Endodermal cell (in vitro differentiated cells): ENCODE measurements around the gene MTG2. TPM values are rescaled to one million over a fixed set of nuclear protein-coding genes. Genes with fewer than 3 reads are reported as not detected.

ENCODE experiments used
- DNase-seq: peaks from one replicate; pipeline ENCODE4 v3.0.0-alpha.2; 2017
- H3K27ac ChIP-seq: 2 replicates; pipeline ENCODE4 v1.5.1; 2013; ENCODE audit warnings: mild to moderate bottlenecking, low read depth, low read length, moderate library complexity
- H3K27me3 ChIP-seq: 2 replicates; pipeline ENCODE4 v1.6.1; 2013; ENCODE audit warnings: mild to moderate bottlenecking, low read length, moderate library complexity; ENCODE audit not compliant: insufficient read depth, control insufficient read depth, poor library complexity, severe bottlenecking
- H3K36me3 ChIP-seq: 2 replicates; pipeline ENCODE4 v1.7.0; 2013; ENCODE audit warnings: mild to moderate bottlenecking, low read length, moderate library complexity; ENCODE audit not compliant: control insufficient read depth, insufficient read depth
- H3K4me1 ChIP-seq: one replicate; pipeline ENCODE4 v1.7.0; 2013; ENCODE audit warnings: low read length; ENCODE audit not compliant: control insufficient read depth, insufficient read depth
- H3K4me3 ChIP-seq: 2 replicates; pipeline ENCODE4 v1.5.1; 2013; ENCODE audit warnings: mild to moderate bottlenecking, low read length, moderate library complexity
- H3K9ac ChIP-seq: 2 replicates; pipeline ENCODE4 v1.6.1; 2013; ENCODE audit warnings: mild to moderate bottlenecking, low read length, moderate library complexity; ENCODE audit not compliant: poor library complexity, severe bottlenecking; ENCODE audit errors: extremely low read depth
- H3K9me3 ChIP-seq: 2 replicates; pipeline ENCODE4 v1.6.1; 2013; ENCODE audit warnings: mild to moderate bottlenecking, low read length, moderate library complexity; ENCODE audit not compliant: control insufficient read depth
- H3K27ac Mint-ChIP-seq: 2 replicates; pipeline ENCODE4 v1.8.0; 2020; ENCODE audit warnings: mixed read lengths
- H3K27me3 Mint-ChIP-seq: 2 replicates; pipeline ENCODE4 v1.8.0; 2021; ENCODE audit warnings: mild to moderate bottlenecking, mixed read lengths; ENCODE audit not compliant: insufficient read depth
- H3K36me3 Mint-ChIP-seq: 2 replicates; pipeline ENCODE4 v1.8.0; 2020; ENCODE audit warnings: low read depth, mixed read lengths
- H3K4me1 Mint-ChIP-seq: 2 replicates; pipeline ENCODE4 v1.8.0; 2020; ENCODE audit warnings: mixed read lengths
- H3K4me3 Mint-ChIP-seq: 2 replicates; pipeline ENCODE4 v1.8.0; 2020; ENCODE audit warnings: mild to moderate bottlenecking, moderate library complexity, mixed read lengths
- H3K9me3 Mint-ChIP-seq: 2 replicates; pipeline ENCODE4 v1.8.0; 2020; ENCODE audit warnings: mild to moderate bottlenecking, mixed read lengths
- WGBS, 2 experiments: methylation state at CpG; one replicate each; pipeline versions ENCODE4 v1.1.5 to v1.1.7; 2013; ENCODE audit warnings: missing lambda C conversion rate in 2 of 2, mixed read lengths in 1 of 2; ENCODE audit not compliant: insufficient coverage in 1 of 2, insufficient read length in 1 of 2; 5-methylcytosine and 5-hydroxymethylcytosine counted together
- total RNA-seq, 2 donors: library from RNA; stranded (reverse); fragmentation: NEBNext Ultra II Directional in 1 of 2; extraction: Animal tissue kit (Norgen Biotek cat#: 25700) in 1 of 2; gene quantifications; 2 replicates in 1 of 2; 3 replicates in 1 of 2; pipeline ENCODE4 v1.2.1, GENCODE V29; 2021
- TF ChIP-seq, protein P1 (sequence below): fragments of 200-600 bp; sonication (generic); conservative IDR thresholded peaks from 2 replicates; pipeline ENCODE4 v1.5.0; 2021; ENCODE audit warnings: antibody characterized with exemption, mild to moderate bottlenecking

MTG2 gene
- total RNA-seq, 2 donors from 2014 or later: 28.2 to 29.6 TPM

DNA sequence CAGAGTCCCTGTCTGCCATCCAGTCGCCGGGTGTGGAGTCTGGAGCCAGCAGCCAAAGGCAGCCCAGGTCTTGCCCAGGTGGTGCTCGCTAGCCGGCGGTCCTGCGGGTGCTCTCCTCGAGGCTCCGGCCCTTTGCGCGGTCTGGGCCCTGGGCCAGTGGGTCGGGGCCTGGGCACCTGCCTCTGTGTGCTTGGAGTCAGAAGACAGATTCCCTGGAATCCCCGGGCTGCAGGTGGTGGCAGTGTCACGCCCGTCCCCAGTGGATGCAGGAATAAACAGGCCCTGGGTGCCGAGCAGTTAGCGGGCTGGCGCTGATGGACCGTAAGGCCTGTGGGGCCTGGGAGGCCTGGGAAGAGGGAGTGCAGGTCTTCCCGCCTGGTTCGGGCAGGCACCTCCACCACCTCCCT is 33.9 kb upstream of the MTG2 start:
- Mint-ChIP-seq H3K4me3 (no peak overlapping the region), H3K9me3 (peaks cover 9% of the 10 kb centered on the region), H3K36me3 (peaks cover 40% of the 10 kb centered on the region), H3K27me3 (no peaks in the 10 kb centered on the region), H3K4me1 (peaks cover 15% of the 10 kb centered on the region), H3K27ac (no peak overlapping the region)
- WGBS, 2 experiments: 94 to 97% methylated on average over 13 to 19 of the region's 20 CpGs
- H3K36me3 ChIP-seq: peaks cover 34% of the 10 kb centered on the region
- TF ChIP-seq, protein P1, sequence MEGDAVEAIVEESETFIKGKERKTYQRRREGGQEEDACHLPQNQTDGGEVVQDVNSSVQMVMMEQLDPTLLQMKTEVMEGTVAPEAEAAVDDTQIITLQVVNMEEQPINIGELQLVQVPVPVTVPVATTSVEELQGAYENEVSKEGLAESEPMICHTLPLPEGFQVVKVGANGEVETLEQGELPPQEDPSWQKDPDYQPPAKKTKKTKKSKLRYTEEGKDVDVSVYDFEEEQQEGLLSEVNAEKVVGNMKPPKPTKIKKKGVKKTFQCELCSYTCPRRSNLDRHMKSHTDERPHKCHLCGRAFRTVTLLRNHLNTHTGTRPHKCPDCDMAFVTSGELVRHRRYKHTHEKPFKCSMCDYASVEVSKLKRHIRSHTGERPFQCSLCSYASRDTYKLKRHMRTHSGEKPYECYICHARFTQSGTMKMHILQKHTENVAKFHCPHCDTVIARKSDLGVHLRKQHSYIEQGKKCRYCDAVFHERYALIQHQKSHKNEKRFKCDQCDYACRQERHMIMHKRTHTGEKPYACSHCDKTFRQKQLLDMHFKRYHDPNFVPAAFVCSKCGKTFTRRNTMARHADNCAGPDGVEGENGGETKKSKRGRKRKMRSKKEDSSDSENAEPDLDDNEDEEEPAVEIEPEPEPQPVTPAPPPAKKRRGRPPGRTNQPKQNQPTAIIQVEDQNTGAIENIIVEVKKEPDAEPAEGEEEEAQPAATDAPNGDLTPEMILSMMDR: no peak
- no peak overlapping the region for H3K9ac ChIP-seq
- H3K9me3 ChIP-seq: peaks cover 7% of the 10 kb centered on the region
- peak overlapping the region; percentile 2 for H3K27ac ChIP-seq
- no peak overlapping the region for H3K4me3 ChIP-seq
- DNase-seq: peak; percentile 56
- no peaks in the 10 kb centered on the region for H3K27me3 ChIP-seq
- H3K4me1 ChIP-seq: peaks cover 8% of the 10 kb centered on the region

- TF ChIP-seq, protein P1: no peak
- Mint-ChIP-seq H3K27ac (peak overlapping the region; percentile 50), H3K36me3 (peaks cover 47% of the 10 kb centered on the region), H3K27me3 (no peaks in the 10 kb centered on the region), H3K9me3 (peaks cover 9% of the 10 kb centered on the region), H3K4me3 (no peak overlapping the region), H3K4me1 (peaks cover 12% of the 10 kb centered on the region)
- H3K4me3 ChIP-seq: no peak overlapping the region
- peak overlapping the region; percentile 2 for H3K27ac ChIP-seq
- peaks cover 5% of the 10 kb centered on the region for H3K4me1 ChIP-seq
- H3K36me3 ChIP-seq: peaks cover 41% of the 10 kb centered on the region
- H3K9me3 ChIP-seq: peaks cover 7% of the 10 kb centered on the region
- WGBS, 2 experiments: 73 to 88% methylated on average over 24 of the region's 24 CpGs
- H3K9ac ChIP-seq: no peak overlapping the region
- no peaks in the 10 kb centered on the region for H3K27me3 ChIP-seq
- DNase-seq: peak; percentile 82
Measured at GRCh38 chr20:62149532-62150309, 33.1 kb upstream of the MTG2 start.

DNA sequence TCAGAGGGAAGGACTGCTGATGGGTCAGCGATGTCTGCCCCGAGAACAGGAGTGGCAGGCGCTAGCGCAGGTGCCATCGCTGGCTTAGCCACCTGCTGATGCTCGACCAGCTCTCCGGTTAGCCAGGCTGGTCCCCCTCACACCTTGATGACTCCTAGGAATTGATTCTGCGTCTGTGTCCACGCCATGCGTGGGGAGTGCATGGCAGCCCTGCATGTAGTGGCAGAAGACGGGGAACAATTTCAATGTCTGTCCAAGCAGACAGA is 32.6 kb upstream of the MTG2 start:
- Histone ChIP-seq H3K4me1 (peaks cover 3% of the 10 kb centered on the region), H3K27ac (no peak overlapping the region), H3K9me3 (peaks cover 7% of the 10 kb centered on the region), H3K9ac (no peak overlapping the region), H3K36me3 (peaks cover 38% of the 10 kb centered on the region), H3K4me3 (no peak overlapping the region), H3K27me3 (no peaks in the 10 kb centered on the region)
- peaks cover 49% of the 10 kb centered on the region for H3K36me3 Mint-ChIP-seq
- no peak for DNase-seq
- TF ChIP-seq, protein P1: no peak
- H3K27me3 Mint-ChIP-seq: no peaks in the 10 kb centered on the region
- no peak overlapping the region for H3K4me3 Mint-ChIP-seq
- H3K27ac Mint-ChIP-seq: no peak overlapping the region
- H3K9me3 Mint-ChIP-seq: peaks cover 9% of the 10 kb centered on the region
- WGBS, 2 experiments: 96 to 98% methylated on average over 11 of the region's 11 CpGs
- H3K4me1 Mint-ChIP-seq: peaks cover 10% of the 10 kb centered on the region
